Osteocyte (in vitro differentiated cells): Measurements from ENCODE around the gene ACMSD. TPM values are rescaled to one million over a fixed set of nuclear protein-coding genes. Genes with fewer than 3 reads are reported as not detected.
A peak's percentile ranks its signal among the peaks of the same experiment; 100 is the strongest.
"Not testable (repeated sequence)": the region's sequence is repeated elsewhere in the genome, so short reads cannot be mapped to it uniquely, and the experiment has no call there.

Experiments
- DNase-seq: peaks from one replicate; pipeline ENCODE4 v3.0.0; 2021; ENCODE audit warnings: mixed read lengths; ENCODE audit not compliant: unreplicated experiment; ENCODE audit errors: extremely low spot score
- H3K27ac Mint-ChIP-seq: one replicate; pipeline ENCODE4 v1.8.0; 2021; ENCODE audit warnings: mild to moderate bottlenecking, mixed read lengths; ENCODE audit not compliant: unreplicated experiment
- H3K27me3 Mint-ChIP-seq: one replicate; pipeline ENCODE4 v1.8.0; 2021; ENCODE audit warnings: mixed read lengths; ENCODE audit not compliant: unreplicated experiment
- H3K36me3 Mint-ChIP-seq: one replicate; pipeline ENCODE4 v1.8.0; 2021; ENCODE audit warnings: mixed read lengths; ENCODE audit not compliant: unreplicated experiment
- H3K4me1 Mint-ChIP-seq: one replicate; pipeline ENCODE4 v1.8.0; 2021; ENCODE audit warnings: mixed read lengths; ENCODE audit not compliant: unreplicated experiment
- H3K4me3 Mint-ChIP-seq: one replicate; pipeline ENCODE4 v1.8.0; 2021; ENCODE audit warnings: mild to moderate bottlenecking, moderate library complexity, mixed read lengths; ENCODE audit not compliant: unreplicated experiment
- H3K9me3 Mint-ChIP-seq: one replicate; pipeline ENCODE4 v1.8.0; 2021; ENCODE audit warnings: mixed read lengths; ENCODE audit not compliant: unreplicated experiment
- CTCF ChIP-seq: fragments of 200-600 bp; sonication (generic); IDR thresholded peaks from 2 replicates; pipeline ENCODE4 v1.5.0; 2021; ENCODE audit warnings: antibody characterized with exemption, mild to moderate bottlenecking, moderate library complexity
- total RNA-seq: library from RNA; stranded (reverse); gene quantifications from 2 replicates; pipeline ENCODE4 v1.2.1, GENCODE V29; 2021

ACMSD gene
- total RNA-seq, 1 donor from 2014 or later, result not detected

GRCh38 chr2:134796373-134796772 lies 42.0 kb upstream of the ACMSD start:
- TF ChIP-seq CTCF, result no peak
- no peak overlapping the region for H3K27ac Mint-ChIP-seq
- no peaks in the 10 kb centered on the region for H3K36me3 Mint-ChIP-seq
- no peak overlapping the region for H3K4me3 Mint-ChIP-seq
- no peaks in the 10 kb centered on the region for H3K9me3 Mint-ChIP-seq
- peaks cover 2% of the 10 kb centered on the region for H3K27me3 Mint-ChIP-seq
- no peak for DNase-seq
- H3K4me1 Mint-ChIP-seq, result no peaks in the 10 kb centered on the region

GRCh38 chr2:134799936-134800335 lies 38.5 kb upstream of the ACMSD start:
- H3K27me3 Mint-ChIP-seq, result peaks cover 2% of the 10 kb centered on the region
- no peak overlapping the region for H3K4me3 Mint-ChIP-seq
- no peak overlapping the region for H3K27ac Mint-ChIP-seq
- no peak for TF ChIP-seq CTCF
- H3K9me3 Mint-ChIP-seq, result peaks cover 6% of the 10 kb centered on the region
- no peaks in the 10 kb centered on the region for H3K4me1 Mint-ChIP-seq
- H3K36me3 Mint-ChIP-seq, result no peaks in the 10 kb centered on the region
- peak; percentile 11 for DNase-seq

- TF ChIP-seq CTCF, result no peak
- Mint-ChIP-seq H3K9me3 (peaks cover 7% of the 10 kb centered on the region), H3K4me1 (no peaks in the 10 kb centered on the region), H3K27me3 (peaks cover 2% of the 10 kb centered on the region), H3K4me3 (no peak overlapping the region), H3K36me3 (no peaks in the 10 kb centered on the region), H3K27ac (no peak overlapping the region)
- no peak for DNase-seq
These were observed 38.1 kb upstream of the ACMSD start for GRCh38 chr2:134800341-134800740.

- H3K27me3 Mint-ChIP-seq, H3K36me3 Mint-ChIP-seq, H3K4me3 Mint-ChIP-seq, DNase-seq, H3K4me1 Mint-ChIP-seq, H3K27ac Mint-ChIP-seq: not testable (repeated sequence)
- peaks cover 20% of the 10 kb centered on the region for H3K9me3 Mint-ChIP-seq
These were observed 34.6 kb upstream of the ACMSD start for GRCh38 chr2:134803609-134804405.

GRCh38 chr2:134815741-134816140 lies 22.7 kb upstream of the ACMSD start:
- Mint-ChIP-seq H3K9me3 (no peaks in the 10 kb centered on the region), H3K4me1 (no peaks in the 10 kb centered on the region), H3K4me3 (no peak overlapping the region), H3K27me3 (no peaks in the 10 kb centered on the region), H3K36me3 (no peaks in the 10 kb centered on the region), H3K27ac (no peak overlapping the region)
- no peak for TF ChIP-seq CTCF
- DNase-seq, result no peak
